Keratinocyte (primary cell): Measurements from ENCODE around the gene STEAP1B.
"Not testable (repeated sequence)": the region's sequence is repeated elsewhere in the genome, so short reads cannot be mapped to it uniquely, and the experiment has no call there.

ENCODE experiments used
- CTCF ChIP-seq, 3 experiments: IDR thresholded peaks in 1 of 3; conservative IDR thresholded peaks in 1 of 3; optimal IDR thresholded peaks in 1 of 3; 2 replicates in 2 of 3; 3 replicates in 1 of 3; pipeline versions ENCODE3 to v1.5.1; 2011; ENCODE audit warnings: low read length in 3 of 3, mild to moderate bottlenecking in 3 of 3, moderate library complexity in 2 of 3, control low read depth in 1 of 3, inconsistent platforms in 1 of 3; ENCODE audit not compliant: insufficient read depth in 2 of 3; ENCODE audit errors: extremely low read depth in 1 of 3
- EZH2 ChIP-seq: IDR thresholded peaks from one replicate; pipeline ENCODE4 v1.6.1; 2012; ENCODE audit warnings: inconsistent platforms, mild to moderate bottlenecking, low read length, moderate library complexity

DNA sequence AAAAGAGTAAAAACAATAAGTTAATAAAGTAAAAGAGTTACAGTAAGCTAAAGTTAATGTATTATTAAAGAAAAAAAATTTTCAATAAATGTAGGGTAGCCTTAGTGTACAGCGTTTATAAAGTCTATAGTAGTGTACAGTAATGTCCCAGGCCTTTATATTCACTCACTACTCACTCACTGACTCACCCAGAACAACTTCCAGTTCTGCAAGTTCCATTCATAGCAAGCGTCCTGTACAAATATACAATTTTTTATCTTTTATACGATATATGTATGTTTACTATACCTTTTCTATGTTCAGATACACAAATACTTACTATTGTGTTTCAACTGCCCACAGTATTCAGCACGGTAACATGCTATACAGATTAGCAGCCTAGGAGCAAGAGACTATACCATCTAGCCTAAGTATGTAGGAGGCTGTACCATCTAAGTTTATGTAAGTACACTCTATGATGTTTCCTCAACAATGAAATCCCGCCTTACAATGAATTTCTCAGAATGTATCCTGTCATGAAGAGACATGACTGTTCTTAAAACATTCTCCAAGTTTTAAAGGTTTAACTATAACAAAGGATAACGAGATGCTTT is 3.6 kb downstream of the STEAP1B start:
- not testable (repeated sequence) for TF ChIP-seq CTCF (optimal IDR thresholded peaks at IDR 0.05 in 1 of 3, IDR thresholded peaks at IDR 0.05 in 1 of 3, conservative IDR thresholded peaks at IDR 0.05 in 1 of 3; ENCODE audit: extremely low read depth in 1 of 3, insufficient read depth in 2 of 3, low read length in 3 of 3); EZH2
